ENCODE data around the gene SFMBT2.

The SFMBT2 gene

GRCh38 chr10:7267142-7267541 is 143.7 kb downstream of the SFMBT2 start:
- Histone ChIP-seq H3K27me3 (ENCODE audit: low read depth, low read length) (no peaks in the 10 kb centered on the region), H3K4me3 (ENCODE audit: low read length) (no peak overlapping the region), H3K9me3 (ENCODE audit: insufficient read depth, low read length) (no peaks in the 10 kb centered on the region), H3K36me3 (replicated peaks; ENCODE audit: low read depth, low read length) (no peaks in the 10 kb centered on the region), H3K4me2 (ENCODE audit: low read length) (no peak overlapping the region), H2AFZ (ENCODE audit: low read depth, low read length) (no peak overlapping the region), H3K9ac (ENCODE audit: low read length) (no peak overlapping the region), H3K27ac (ENCODE audit: low read length) (no peak overlapping the region), H3K4me1 (ENCODE audit: low read length) (no peaks in the 10 kb centered on the region), H4K20me1 (ENCODE audit: insufficient read depth, low read length) (no peaks in the 10 kb centered on the region), H3K79me2 (ENCODE audit: low read length) (no peaks in the 10 kb centered on the region)
- TF ChIP-seq CTCF (IDR thresholded peaks at IDR 0.05; ENCODE audit: low read depth, low read length) (no peak), EZH2phosphoT487 (IDR thresholded peaks at IDR 0.05; ENCODE audit: low read depth) (no peak)

GRCh38 chr10:7265396-7266123 is 145.3 kb downstream of the SFMBT2 start:
- Histone ChIP-seq H3K4me2 (ENCODE audit: low read length) (no peak overlapping the region), H3K79me2 (ENCODE audit: low read length) (no peaks in the 10 kb centered on the region), H4K20me1 (ENCODE audit: insufficient read depth, low read length) (no peaks in the 10 kb centered on the region), H3K9me3 (ENCODE audit: insufficient read depth, low read length) (no peaks in the 10 kb centered on the region), H3K4me3 (ENCODE audit: low read length) (no peak overlapping the region), H3K27ac (ENCODE audit: low read length) (no peak overlapping the region), H2AFZ (ENCODE audit: low read depth, low read length) (no peak overlapping the region), H3K9ac (ENCODE audit: low read length) (no peak overlapping the region), H3K4me1 (ENCODE audit: low read length) (peaks cover 1% of the 10 kb centered on the region), H3K27me3 (ENCODE audit: low read depth, low read length) (no peaks in the 10 kb centered on the region), H3K36me3 (replicated peaks; ENCODE audit: low read depth, low read length) (no peaks in the 10 kb centered on the region)
- no peak for TF ChIP-seq CTCF (IDR thresholded peaks at IDR 0.05; ENCODE audit: low read depth, low read length)
- no peak for TF ChIP-seq EZH2phosphoT487 (IDR thresholded peaks at IDR 0.05; ENCODE audit: low read depth)

GRCh38 chr10:7264313-7264756 is 146.5 kb downstream of the SFMBT2 start:
- Histone ChIP-seq H3K27me3 (ENCODE audit: low read depth, low read length) (no peaks in the 10 kb centered on the region), H3K9ac (ENCODE audit: low read length) (no peak overlapping the region), H3K79me2 (ENCODE audit: low read length) (peaks cover 6% of the 10 kb centered on the region; the same call in 1 of the 2 replicates), H2AFZ (ENCODE audit: low read depth, low read length) (no peak overlapping the region), H3K36me3 (replicated peaks; ENCODE audit: low read depth, low read length) (no peaks in the 10 kb centered on the region), H3K4me3 (ENCODE audit: low read length) (no peak overlapping the region), H3K4me2 (ENCODE audit: low read length) (no peak overlapping the region), H4K20me1 (ENCODE audit: insufficient read depth, low read length) (no peaks in the 10 kb centered on the region; the same call in 1 of the 2 replicates), H3K4me1 (ENCODE audit: low read length) (peaks cover 4% of the 10 kb centered on the region), H3K27ac (ENCODE audit: low read length) (no peak overlapping the region), H3K9me3 (ENCODE audit: insufficient read depth, low read length) (no peaks in the 10 kb centered on the region)
- TF ChIP-seq CTCF (IDR thresholded peaks at IDR 0.05; ENCODE audit: low read depth, low read length) (no peak), EZH2phosphoT487 (IDR thresholded peaks at IDR 0.05; ENCODE audit: low read depth) (no peak)

- H3K27me3 ChIP-seq (ENCODE audit: low read depth, low read length), result no peaks in the 10 kb centered on the region
- H3K79me2 ChIP-seq (ENCODE audit: low read length), result peaks cover 6% of the 10 kb centered on the region; the same call in 1 of the 2 replicates
Observed at GRCh38 chr10:7263616-7264015, 147.2 kb downstream of the SFMBT2 start.

More at GRCh38 chr10:7263616-7264015, 147.2 kb downstream of the SFMBT2 start:
- Histone ChIP-seq H3K9me3 (ENCODE audit: insufficient read depth, low read length) (no peaks in the 10 kb centered on the region), H3K4me1 (ENCODE audit: low read length) (peaks cover 9% of the 10 kb centered on the region), H2AFZ (ENCODE audit: low read depth, low read length) (no peak overlapping the region), H3K36me3 (replicated peaks; ENCODE audit: low read depth, low read length) (no peaks in the 10 kb centered on the region), H3K9ac (ENCODE audit: low read length) (no peak overlapping the region), H3K27ac (ENCODE audit: low read length) (no peak overlapping the region), H3K4me3 (ENCODE audit: low read length) (no peak overlapping the region), H4K20me1 (ENCODE audit: insufficient read depth, low read length) (no peaks in the 10 kb centered on the region; the same call in 1 of the 2 replicates), H3K4me2 (ENCODE audit: low read length) (no peak overlapping the region)
- TF ChIP-seq CTCF (IDR thresholded peaks at IDR 0.05; ENCODE audit: low read depth, low read length), result no peak
- no peak for TF ChIP-seq EZH2phosphoT487 (IDR thresholded peaks at IDR 0.05; ENCODE audit: low read depth)
